Loucy (cell line): ENCODE results near the gene GGA3.

ENCODE experiments used
- CTCF ChIP-seq: fragments of 200-600 bp; sonication (generic); conservative IDR thresholded peaks from 2 replicates; pipeline ENCODE4 v1.5.1; 2014; ENCODE audit warnings: mild to moderate bottlenecking, antibody characterized with exemption, low read length
- EZH2phosphoT487 ChIP-seq: fragments of 200-600 bp; IDR thresholded peaks from 2 replicates; pipeline ENCODE4 v1.6.1; 2018; ENCODE audit warnings: antibody characterized with exemption, mild to moderate bottlenecking, moderate library complexity, borderline replicate concordance

DNA sequence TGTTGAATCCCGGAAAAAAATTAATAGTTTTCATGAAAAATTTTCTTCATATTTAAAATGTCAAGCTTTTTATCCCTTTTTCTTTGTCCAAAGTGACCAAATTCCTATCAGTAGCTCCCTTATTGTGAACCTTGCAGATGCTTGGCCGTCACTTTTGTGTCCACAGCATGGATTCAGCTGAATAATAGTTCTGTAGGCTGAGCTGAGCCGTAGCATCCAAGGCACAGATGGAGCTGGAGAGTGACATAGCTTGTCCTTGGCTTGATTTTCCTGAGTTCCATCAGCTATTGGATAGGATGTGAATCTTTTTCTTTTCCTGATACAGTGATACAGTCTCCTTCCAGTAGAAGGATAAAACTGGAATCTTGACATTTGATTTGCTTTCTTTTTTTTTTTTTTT lies 52.3 kb downstream of the GGA3 start:
- TF ChIP-seq CTCF (no peak), EZH2phosphoT487 (no peak)
